Progenitor cell of endocrine pancreas (in vitro differentiated cells): ENCODE results near the gene ABCD1. TPM values are rescaled to one million over a fixed set of nuclear protein-coding genes. Genes with fewer than 3 reads are reported as not detected.
"Not testable (repeated sequence)": the region's sequence is repeated elsewhere in the genome, so short reads cannot be mapped to it uniquely, and the experiment has no call there.

Experiments
- DNase-seq: peaks from one replicate; pipeline ENCODE4 v3.0.0; 2021; ENCODE audit warnings: low spot score; ENCODE audit not compliant: unreplicated experiment
- H3K27ac Mint-ChIP-seq: 2 replicates; pipeline ENCODE4 v1.8.0; 2021; ENCODE audit warnings: mild to moderate bottlenecking, moderate library complexity, mixed read lengths
- H3K27me3 Mint-ChIP-seq: 2 replicates; pipeline ENCODE4 v1.8.0; 2021; ENCODE audit warnings: mixed read lengths
- H3K36me3 Mint-ChIP-seq: 2 replicates; pipeline ENCODE4 v1.8.0; 2022; ENCODE audit warnings: mixed read lengths; ENCODE audit not compliant: insufficient read depth
- H3K4me1 Mint-ChIP-seq: 2 replicates; pipeline ENCODE4 v1.8.0; 2021; ENCODE audit warnings: low read depth, mixed read lengths
- H3K4me3 Mint-ChIP-seq: 2 replicates; pipeline ENCODE4 v1.8.0; 2021; ENCODE audit warnings: low read depth, mild to moderate bottlenecking, moderate library complexity, mixed read lengths
- H3K9me3 Mint-ChIP-seq: 2 replicates; pipeline ENCODE4 v1.8.0; 2021; ENCODE audit warnings: low read depth, mixed read lengths
- CTCF ChIP-seq: fragments of 200-600 bp; sonication (generic); IDR thresholded peaks from one replicate; pipeline ENCODE4 v1.5.0; 2021; ENCODE audit warnings: antibody characterized with exemption, mild to moderate bottlenecking; ENCODE audit not compliant: unreplicated experiment
- total RNA-seq: library from RNA; stranded (reverse); gene quantifications from 2 replicates; pipeline ENCODE4 v1.2.1, GENCODE V29; 2021

Gene ABCD1
- total RNA-seq, 1 donor from 2014 or later: 15.2 TPM

GRCh38 chrX:153702336-153703035, 22.2 kb upstream of the ABCD1 start:
- Mint-ChIP-seq H3K27me3 (no peaks in the 10 kb centered on the region), H3K9me3 (peaks cover 5% of the 10 kb centered on the region), H3K36me3 (peaks cover 4% of the 10 kb centered on the region), H3K4me3 (no peak overlapping the region), H3K4me1 (no peaks in the 10 kb centered on the region), H3K27ac (no peak overlapping the region)
- no peak for DNase-seq
- no peak for TF ChIP-seq CTCF

- H3K27me3 Mint-ChIP-seq: no peaks in the 10 kb centered on the region
- no peak for DNase-seq
- H3K4me1 Mint-ChIP-seq: no peaks in the 10 kb centered on the region
- peaks cover 5% of the 10 kb centered on the region for H3K9me3 Mint-ChIP-seq
- H3K4me3 Mint-ChIP-seq: no peak overlapping the region
- no peak for TF ChIP-seq CTCF
- H3K36me3 Mint-ChIP-seq: peaks cover 4% of the 10 kb centered on the region
- no peak overlapping the region for H3K27ac Mint-ChIP-seq
Observed at GRCh38 chrX:153703036-153703370, 21.7 kb upstream of the ABCD1 start.

- H3K4me1 Mint-ChIP-seq: peaks cover 1% of the 10 kb centered on the region
- H3K27me3 Mint-ChIP-seq: no peaks in the 10 kb centered on the region
- no peak overlapping the region for H3K27ac Mint-ChIP-seq
- H3K36me3 Mint-ChIP-seq: peaks cover 1% of the 10 kb centered on the region
- H3K4me3 Mint-ChIP-seq: no peak overlapping the region
- H3K9me3 Mint-ChIP-seq: peaks cover 5% of the 10 kb centered on the region
- no peak for TF ChIP-seq CTCF
- DNase-seq: no peak
Observed at GRCh38 chrX:153704021-153704526, 20.6 kb upstream of the ABCD1 start.

- H3K4me1 Mint-ChIP-seq, H3K27ac Mint-ChIP-seq, H3K36me3 Mint-ChIP-seq, H3K9me3 Mint-ChIP-seq, DNase-seq, H3K4me3 Mint-ChIP-seq, H3K27me3 Mint-ChIP-seq: not testable (repeated sequence)
Observed at GRCh38 chrX:153704631-153705402, 19.8 kb upstream of the ABCD1 start.

GRCh38 chrX:153705403-153706060, 19.1 kb upstream of the ABCD1 start:
- not testable (repeated sequence) for DNase-seq, H3K9me3 Mint-ChIP-seq, H3K36me3 Mint-ChIP-seq, H3K27me3 Mint-ChIP-seq, H3K27ac Mint-ChIP-seq, H3K4me1 Mint-ChIP-seq, H3K4me3 Mint-ChIP-seq

GRCh38 chrX:153706799-153707198, 17.9 kb upstream of the ABCD1 start:
- Mint-ChIP-seq H3K36me3 (peaks cover 5% of the 10 kb centered on the region), H3K4me1 (peaks cover 1% of the 10 kb centered on the region), H3K27me3 (no peaks in the 10 kb centered on the region), H3K9me3 (peaks cover 7% of the 10 kb centered on the region), H3K4me3 (no peak overlapping the region), H3K27ac (peak overlapping the region; percentile 67)
- DNase-seq: no peak
- no peak for TF ChIP-seq CTCF
